Measurements from ENCODE around the gene ZNF611. TPM values are rescaled to one million over a fixed set of nuclear protein-coding genes. Genes with fewer than 3 reads are reported as not detected.
"Not testable (repeated sequence)": the region's sequence is repeated elsewhere in the genome, so short reads cannot be mapped to it uniquely, and the experiment has no call there.

The ZNF611 gene
- total and polyA plus RNA-seq, 2 of the 13 experiments (the other 11 are each of a cell fraction or from before 2014, with no cell fraction given) = 2.7 to 4.1 TPM

DNA sequence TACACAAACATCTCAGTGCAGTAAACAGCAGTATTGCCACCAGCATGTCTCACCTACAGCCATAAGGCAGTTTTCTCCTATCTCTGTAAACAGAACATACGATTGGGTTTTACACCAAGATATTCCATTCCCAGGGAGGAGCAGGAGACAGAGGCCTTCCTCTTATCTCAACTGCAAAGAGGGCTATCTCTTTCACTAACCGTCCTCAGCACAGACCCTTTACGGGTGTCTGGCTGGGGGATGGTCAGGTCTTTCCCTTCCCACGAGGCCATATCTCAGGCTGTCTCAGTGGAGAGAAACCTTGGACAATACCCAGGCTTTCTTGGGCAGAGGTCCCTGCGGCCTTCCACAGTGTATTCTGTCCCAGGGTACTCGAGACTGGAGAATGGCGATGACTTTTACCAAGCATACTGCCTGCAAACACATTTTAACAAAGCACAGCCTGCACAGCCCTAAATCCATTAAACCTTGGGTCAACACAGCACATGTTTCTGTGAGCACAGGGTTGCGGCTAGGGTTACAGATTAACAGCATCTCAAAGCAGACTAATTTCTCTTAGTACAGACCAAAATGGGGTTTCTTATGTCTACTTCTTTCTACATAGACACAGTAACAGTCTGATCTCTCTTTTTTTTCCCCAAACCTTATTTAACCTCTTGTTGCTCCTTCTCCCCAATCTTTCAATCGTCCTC, 10.8 kb downstream of the ZNF611 start (continued):
- TF ChIP-seq MAX (IDR thresholded peaks at IDR 0.05) = peak; percentile 45; the same call in 1 of the 2 replicates
- TF ChIP-seq RARA (CRISPR knock-in tag; IDR thresholded peaks at IDR 0.05) = 0 out of 2 replicates have a peak, but pooled peaks have one; percentile 19
- peak; percentile 98 for TF ChIP-seq PITX1 (CRISPR knock-in tag; IDR thresholded peaks at IDR 0.05)
- TF ChIP-seq ZNF607 (CRISPR knock-in tag; IDR thresholded peaks at IDR 0.05; ENCODE audit: borderline replicate concordance) = 0 out of 2 replicates have a peak, but pooled peaks have one; percentile 26
- TF ChIP-seq ZNF331 (CRISPR knock-in tag; IDR thresholded peaks at IDR 0.05) = 0 out of 2 replicates have a peak, but pooled peaks have one; percentile 28
- TF ChIP-seq FOXA1, LCORL (IDR thresholded peaks at IDR 0.05): not testable (repeated sequence)
- TF ChIP-seq FOXA1 (CRISPR knock-in tag; IDR thresholded peaks at IDR 0.05) = peak; percentile 69
- peak; percentile 69 for TF ChIP-seq ARID5B (CRISPR knock-in tag; IDR thresholded peaks at IDR 0.05)
- TF ChIP-seq PAXIP1 (CRISPR knock-in tag; conservative IDR thresholded peaks at IDR 0.05) = peak; percentile 38
- TF ChIP-seq GATAD2A (CRISPR knock-in tag; IDR thresholded peaks at IDR 0.05) = peak; percentile 47; the same call in 1 of the 2 replicates
- TF ChIP-seq FOXK1 (CRISPR knock-in tag; IDR thresholded peaks at IDR 0.05; ENCODE audit: borderline replicate concordance, low read depth) = 0 out of 2 replicates have a peak, but pooled peaks have one; percentile 28
- TF ChIP-seq, protein P1, sequence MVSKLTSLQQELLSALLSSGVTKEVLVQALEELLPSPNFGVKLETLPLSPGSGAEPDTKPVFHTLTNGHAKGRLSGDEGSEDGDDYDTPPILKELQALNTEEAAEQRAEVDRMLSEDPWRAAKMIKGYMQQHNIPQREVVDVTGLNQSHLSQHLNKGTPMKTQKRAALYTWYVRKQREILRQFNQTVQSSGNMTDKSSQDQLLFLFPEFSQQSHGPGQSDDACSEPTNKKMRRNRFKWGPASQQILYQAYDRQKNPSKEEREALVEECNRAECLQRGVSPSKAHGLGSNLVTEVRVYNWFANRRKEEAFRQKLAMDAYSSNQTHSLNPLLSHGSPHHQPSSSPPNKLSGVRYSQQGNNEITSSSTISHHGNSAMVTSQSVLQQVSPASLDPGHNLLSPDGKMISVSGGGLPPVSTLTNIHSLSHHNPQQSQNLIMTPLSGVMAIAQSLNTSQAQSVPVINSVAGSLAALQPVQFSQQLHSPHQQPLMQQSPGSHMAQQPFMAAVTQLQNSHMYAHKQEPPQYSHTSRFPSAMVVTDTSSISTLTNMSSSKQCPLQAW (CRISPR knock-in tag; IDR thresholded peaks at IDR 0.05) = peak; percentile 72
- peak; percentile 41 for TF ChIP-seq TEAD3 (CRISPR knock-in tag; optimal IDR thresholded peaks at IDR 0.05; ENCODE audit: borderline replicate concordance)
- peak; percentile 48; the same call in 1 of the 2 replicates for TF ChIP-seq DMAP1 (CRISPR knock-in tag; IDR thresholded peaks at IDR 0.05)
- TF ChIP-seq FOXA3 (CRISPR knock-in tag; IDR thresholded peaks at IDR 0.05) = peak; percentile 60; the same call in 1 of the 2 replicates
- TF ChIP-seq ERF (CRISPR knock-in tag; IDR thresholded peaks at IDR 0.05) = peak; percentile 35; the same call in 1 of the 2 replicates
- 0 out of 2 replicates have a peak, but pooled peaks have one; percentile 34 for TF ChIP-seq ZNF512 (CRISPR knock-in tag; IDR thresholded peaks at IDR 0.05)
- peak; percentile 74 for TF ChIP-seq LCORL (CRISPR knock-in tag; IDR thresholded peaks at IDR 0.05)
- TF ChIP-seq RXRB (CRISPR knock-in tag; IDR thresholded peaks at IDR 0.05; ENCODE audit: borderline replicate concordance) = 0 out of 2 replicates have a peak, but pooled peaks have one; percentile 29

Data from HepG2 (cell line).